HCT116 (cell line): ENCODE results near the gene CGB7. TPM values are rescaled to one million over a fixed set of nuclear protein-coding genes. Genes with fewer than 3 reads are reported as not detected.

Experiments used
- ATAC-seq: fragments of 200-7000 bp; cut with Tn5 transposase; 2 replicates; pipeline ENCODE4 v1.9.1; 2020; ENCODE audit warnings: mild to moderate bottlenecking, moderate library complexity
- BruUV-seq: library from RNA; stranded (reverse); fragments of 400-500 nt; replicated peaks from 2 replicates; lab custom pipeline; 2021; lab: Mats Ljungman, UMichigan
- CTCF ChIA-PET: fragments of 300-600 bp; sonication (Branson Sonifier 250); formaldehyde crosslinking; loops from one replicate; lab custom pipeline; 2021; ENCODE audit warnings: antibody characterized with exemption; lab: Charles Lee
- POLR2A ChIA-PET: fragments of 300-600, 350-600 bp; sonication (Branson Sonifier 250); formaldehyde crosslinking; loops from one replicate; lab custom pipeline; 2021; ENCODE audit warnings: antibody characterized with exemption; lab: Charles Lee
- RAD21 ChIA-PET, 2 experiments: fragments of 300-600 bp; sonication (Branson Sonifier 250); formaldehyde crosslinking; loops; one replicate each; lab custom pipeline; 2023; ENCODE audit warnings: low total read pairs in 2 of 2; ENCODE audit not compliant: uncharacterized antibody in 2 of 2, unreplicated experiment in 2 of 2, low non-redundant PET in 1 of 2; lab: Charles Lee
- DNase-seq: peaks from one replicate; pipeline ENCODE4 v3.0.0-alpha.2; 2010; ENCODE audit warnings: low read depth, low spot score
- H2AFZ ChIP-seq: fragments of 200-600 bp; shearing (Covaris generic), sonication (generic); 2 replicates; pipeline ENCODE4 v1.6.1; 2017; ENCODE audit warnings: low read depth, mixed run types, mixed read lengths, antibody characterized with exemption, low read length; ENCODE audit not compliant: poor library complexity, severe bottlenecking
- H3K27ac ChIP-seq: 2 replicates; pipeline ENCODE4 v1.5.1; 2012; ENCODE audit warnings: low read depth, low read length
- H3K27me3 ChIP-seq: fragments of 200-600 bp; sonication (generic); 2 replicates; pipeline ENCODE4 v1.6.1; 2016; ENCODE audit warnings: mixed run types, low read length, mixed read lengths; ENCODE audit not compliant: insufficient read depth
- H3K36me3 ChIP-seq, 2 experiments: fragments of 200-500 bp in 1 of 2; fragments of 200-600 bp in 1 of 2; sonication (Bioruptor generic) in 1 of 2; sonication (generic) in 1 of 2; 2 replicates each; pipeline versions ENCODE4 v1.5.1 to v1.6.1; 2014 to 2016; ENCODE audit warnings: low read length in 2 of 2, inconsistent platforms in 1 of 2, mixed read lengths in 1 of 2, mixed run types in 1 of 2; ENCODE audit not compliant: insufficient read depth in 2 of 2, control insufficient read depth in 1 of 2
- H3K4me1 ChIP-seq, 2 experiments: fragments of 200-600 bp in 1 of 2; sonication (generic) in 1 of 2; 2 replicates each; pipeline versions ENCODE4 v1.5.1 to v1.6.1; 2012 to 2017; ENCODE audit warnings: low read length in 2 of 2, inconsistent platforms in 1 of 2, mild to moderate bottlenecking in 1 of 2, mixed read lengths in 1 of 2, mixed run types in 1 of 2, moderate library complexity in 1 of 2; ENCODE audit not compliant: insufficient read depth in 2 of 2, control insufficient read depth in 1 of 2
- H3K4me2 ChIP-seq: fragments of 200-600 bp; sonication (generic); 2 replicates; pipeline ENCODE4 v1.6.1; 2017; ENCODE audit warnings: mixed run types, low read length, mixed read lengths
- H3K4me3 ChIP-seq, 2 experiments: fragments of 200-600 bp in 1 of 2; sonication (generic) in 1 of 2; replicated peaks in 1 of 2; 2 replicates each; pipeline ENCODE4 v1.5.1; 2011 to 2016; ENCODE audit warnings: low read length in 2 of 2, control low read depth in 1 of 2, low read depth in 1 of 2, mild to moderate bottlenecking in 1 of 2, mixed read lengths in 1 of 2, mixed run types in 1 of 2
- H3K79me2 ChIP-seq: fragments of 200-600 bp; sonication (generic); 2 replicates; pipeline ENCODE4 v1.6.1; 2017; ENCODE audit warnings: mild to moderate bottlenecking, mixed run types, low read length, moderate library complexity, mixed read lengths; ENCODE audit not compliant: insufficient read depth
- H3K9ac ChIP-seq: fragments of 200-600 bp; sonication (generic); 2 replicates; pipeline ENCODE4 v1.6.1; 2016; ENCODE audit warnings: low read length, mixed read lengths
- H3K9me2 ChIP-seq: fragments of 200-600 bp; sonication (generic), shearing (Covaris generic); 2 replicates; pipeline ENCODE4 v1.6.1; 2017; ENCODE audit warnings: mixed run types, mild to moderate bottlenecking, moderate library complexity; ENCODE audit not compliant: insufficient read depth
- H3K9me3 ChIP-seq, 2 experiments: fragments of 200-500 bp in 1 of 2; fragments of 200-600 bp in 1 of 2; sonication (Bioruptor generic) in 1 of 2; sonication (generic) in 1 of 2; 2 replicates each; pipeline ENCODE4 v1.6.1; 2014 to 2017; ENCODE audit warnings: low read length in 2 of 2, mixed read lengths in 2 of 2, inconsistent platforms in 1 of 2, low read depth in 1 of 2, mild to moderate bottlenecking in 1 of 2, mixed run types in 1 of 2, moderate library complexity in 1 of 2; ENCODE audit not compliant: control insufficient read depth in 1 of 2, insufficient read depth in 1 of 2
- H4K20me1 ChIP-seq: fragments of 200-600 bp; sonication (generic), shearing (Covaris generic); 2 replicates; pipeline ENCODE4 v1.6.1; 2017; ENCODE audit warnings: mixed run types, mild to moderate bottlenecking, moderate library complexity; ENCODE audit not compliant: insufficient read depth
- CBX3 ChIP-seq: IDR thresholded peaks from 2 replicates; pipeline ENCODE4 v1.6.1; 2012; ENCODE audit warnings: low read depth
- FOSL1 ChIP-seq: IDR thresholded peaks from 2 replicates; pipeline ENCODE4 v1.6.1; 2012; ENCODE audit warnings: low read depth
- POLR2AphosphoS5 ChIP-seq: IDR thresholded peaks from 2 replicates; pipeline ENCODE4 v1.6.1; 2011; ENCODE audit warnings: mild to moderate bottlenecking, low read depth, low read length, moderate library complexity
- TCF7L2 ChIP-seq: IDR thresholded peaks from 2 replicates; pipeline ENCODE4 v1.7.0; 2011; ENCODE audit warnings: borderline replicate concordance, inconsistent platforms; ENCODE audit not compliant: insufficient read depth, insufficient read length; ENCODE audit errors: extremely low read depth
- ZNF274 ChIP-seq: fragments of 200-500 bp; sonication (Bioruptor generic); IDR thresholded peaks from 2 replicates; pipeline ENCODE4 v1.6.1; 2014; ENCODE audit warnings: mild to moderate bottlenecking, low read depth, low read length, inconsistent platforms
- intact Hi-C: fragments of 100-400 bp; cut with micrococcal nuclease; formaldehyde crosslinking; loops from 2 replicates; pipeline ENCODE4 v1.10.0; 2022
- total RNA-seq: library from RNA; stranded (reverse); gene quantifications from one replicate; pipeline ENCODE4 v1.2.1, GENCODE V29; 2021; ENCODE audit not compliant: unreplicated experiment
- TF ChIP-seq, protein P1 (sequence below): IDR thresholded peaks from 2 replicates; pipeline ENCODE4 v1.6.1; 2012
- TF ChIP-seq, protein P2 (sequence below): IDR thresholded peaks from 2 replicates; pipeline ENCODE4 v1.6.1; 2012
- TF ChIP-seq, protein P3 (sequence below): IDR thresholded peaks from 2 replicates; pipeline ENCODE4 v1.6.1; 2011; ENCODE audit warnings: mild to moderate bottlenecking, low read length, moderate library complexity; ENCODE audit not compliant: insufficient replicate concordance; ENCODE audit errors: extremely low read depth

The CGB7 gene
- total RNA-seq, 1 experiment from 2014 or later: 5.4 TPM

DNA sequence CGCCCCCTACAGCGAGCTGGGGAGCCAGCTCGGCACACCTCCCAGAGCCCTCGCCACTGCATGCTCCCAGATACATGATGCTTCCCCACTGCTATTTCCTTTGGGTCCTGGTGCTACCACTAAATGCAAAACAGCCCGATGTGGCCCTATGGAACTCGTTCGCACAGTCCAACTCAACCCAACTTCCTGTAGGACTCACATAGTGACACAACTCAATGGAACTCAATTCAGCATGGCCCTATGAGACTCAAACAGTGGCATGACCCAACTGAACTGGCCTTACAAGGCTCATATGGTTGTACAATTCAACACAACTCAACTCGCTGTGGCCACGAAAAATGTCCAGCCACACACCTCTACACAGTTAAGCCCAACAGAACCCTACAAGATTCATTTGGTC, 11.5 kb upstream of the CGB7 start:
- H3K27ac ChIP-seq: no peak overlapping the region
- peaks cover 24 to 43% of the 10 kb centered on the region in 2 experiments for H3K4me1 ChIP-seq
- H3K9me3 ChIP-seq: no peaks in the 10 kb centered on the region
- ChIA-PET CTCF (no interaction called here), POLR2A (no interaction called here)
- intact Hi-C loops: no loop called here
- no peak for ATAC-seq
- no peaks in the 10 kb centered on the region for H3K27me3 ChIP-seq
- TF ChIP-seq, protein P1, sequence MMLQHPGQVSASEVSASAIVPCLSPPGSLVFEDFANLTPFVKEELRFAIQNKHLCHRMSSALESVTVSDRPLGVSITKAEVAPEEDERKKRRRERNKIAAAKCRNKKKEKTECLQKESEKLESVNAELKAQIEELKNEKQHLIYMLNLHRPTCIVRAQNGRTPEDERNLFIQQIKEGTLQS: no peak
- TF ChIP-seq ZNF274 (no peak), CBX3 (no peak), POLR2AphosphoS5 (no peak), FOSL1 (no peak), TCF7L2 (no peak)
- TF ChIP-seq, protein P2, sequence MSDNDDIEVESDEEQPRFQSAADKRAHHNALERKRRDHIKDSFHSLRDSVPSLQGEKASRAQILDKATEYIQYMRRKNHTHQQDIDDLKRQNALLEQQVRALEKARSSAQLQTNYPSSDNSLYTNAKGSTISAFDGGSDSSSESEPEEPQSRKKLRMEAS: no peak
- TF ChIP-seq, protein P3, sequence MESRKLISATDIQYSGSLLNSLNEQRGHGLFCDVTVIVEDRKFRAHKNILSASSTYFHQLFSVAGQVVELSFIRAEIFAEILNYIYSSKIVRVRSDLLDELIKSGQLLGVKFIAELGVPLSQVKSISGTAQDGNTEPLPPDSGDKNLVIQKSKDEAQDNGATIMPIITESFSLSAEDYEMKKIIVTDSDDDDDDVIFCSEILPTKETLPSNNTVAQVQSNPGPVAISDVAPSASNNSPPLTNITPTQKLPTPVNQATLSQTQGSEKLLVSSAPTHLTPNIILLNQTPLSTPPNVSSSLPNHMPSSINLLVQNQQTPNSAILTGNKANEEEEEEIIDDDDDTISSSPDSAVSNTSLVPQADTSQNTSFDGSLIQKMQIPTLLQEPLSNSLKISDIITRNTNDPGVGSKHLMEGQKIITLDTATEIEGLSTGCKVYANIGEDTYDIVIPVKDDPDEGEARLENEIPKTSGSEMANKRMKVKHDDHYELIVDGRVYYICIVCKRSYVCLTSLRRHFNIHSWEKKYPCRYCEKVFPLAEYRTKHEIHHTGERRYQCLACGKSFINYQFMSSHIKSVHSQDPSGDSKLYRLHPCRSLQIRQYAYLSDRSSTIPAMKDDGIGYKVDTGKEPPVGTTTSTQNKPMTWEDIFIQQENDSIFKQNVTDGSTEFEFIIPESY: no peak
- TF ChIP-seq, all 23 proteins: peak for 0
- Histone ChIP-seq H3K9me2 (no peaks in the 10 kb centered on the region), H4K20me1 (no peaks in the 10 kb centered on the region), H3K36me3 (no peaks in the 10 kb centered on the region), H2AFZ (no peak overlapping the region), H3K9ac (no peak overlapping the region), H3K4me2 (no peak overlapping the region), H3K4me3 (no peak overlapping the region), H3K79me2 (no peaks in the 10 kb centered on the region)
- DNase-seq: no peak
- RAD21 ChIA-PET: no interaction called here
- BruUV-seq: no TSS peak
